Osteoblast (primary cell): ENCODE measurements around the gene SLC35D1. TPM values are rescaled to one million over a fixed set of nuclear protein-coding genes. Genes with fewer than 3 reads are reported as not detected.

Experiments
- DNase-seq: peaks from one replicate; pipeline ENCODE4 v3.0.0; 2011; ENCODE audit warnings: low spot score, mixed read lengths; ENCODE audit not compliant: insufficient read length; ENCODE audit errors: missing footprints
- H2AFZ ChIP-seq: 2 replicates; pipeline ENCODE4 v1.6.0; 2011; ENCODE audit warnings: mild to moderate bottlenecking, low read length
- H3K27ac ChIP-seq: 2 replicates; pipeline ENCODE4 v1.5.1; 2011; ENCODE audit warnings: mild to moderate bottlenecking, low read depth, low read length, moderate library complexity
- H3K27me3 ChIP-seq: 2 replicates; pipeline ENCODE4 v1.6.0; 2012; ENCODE audit warnings: mild to moderate bottlenecking, control low read depth, inconsistent platforms, low read length, moderate library complexity; ENCODE audit not compliant: insufficient read depth
- H3K36me3 ChIP-seq: 2 replicates; pipeline ENCODE4 v1.5.1; 2011; ENCODE audit warnings: mild to moderate bottlenecking, low read length, control low read depth, moderate library complexity; ENCODE audit not compliant: insufficient read depth
- H3K4me1 ChIP-seq: 2 replicates; pipeline ENCODE4 v1.5.1; 2011; ENCODE audit warnings: mild to moderate bottlenecking, low read length, control low read depth, moderate library complexity; ENCODE audit not compliant: insufficient read depth
- H3K4me2 ChIP-seq: 2 replicates; pipeline ENCODE4 v1.6.0; 2011; ENCODE audit warnings: mild to moderate bottlenecking, low read length; ENCODE audit not compliant: insufficient read depth
- H3K4me3 ChIP-seq: fragments of 200-600 bp; sonication (generic); 3 replicates; pipeline ENCODE4 v1.5.1; 2012; ENCODE audit warnings: mild to moderate bottlenecking, low read length, inconsistent platforms; ENCODE audit not compliant: insufficient read depth
- H3K79me2 ChIP-seq: 2 replicates; pipeline ENCODE4 v1.6.0; 2012; ENCODE audit warnings: mild to moderate bottlenecking, low read length, control low read depth, inconsistent platforms; ENCODE audit not compliant: insufficient read depth
- H3K9me3 ChIP-seq: 2 replicates; pipeline ENCODE4 v1.5.1; 2011; ENCODE audit warnings: low read depth, low read length, control low read depth
- H4K20me1 ChIP-seq: 2 replicates; pipeline ENCODE4 v1.6.0; 2012; ENCODE audit warnings: mild to moderate bottlenecking, low read length, control low read depth; ENCODE audit not compliant: insufficient read depth
- CTCF ChIP-seq: IDR thresholded peaks from 2 replicates; pipeline ENCODE4 v1.5.1; 2011; ENCODE audit warnings: mild to moderate bottlenecking, low read depth, low read length, moderate library complexity; ENCODE audit errors: extremely low read depth
- total RNA-seq: library from RNA; depleted of rRNA; stranded (reverse); fragments of >200 nt; gene quantifications from 2 replicates; pipeline ENCODE4 v1.2.3, GENCODE V29; 2012

The SLC35D1 gene
- total RNA-seq, result 13.0 and 13.8 TPM in 2 replicates

DNA sequence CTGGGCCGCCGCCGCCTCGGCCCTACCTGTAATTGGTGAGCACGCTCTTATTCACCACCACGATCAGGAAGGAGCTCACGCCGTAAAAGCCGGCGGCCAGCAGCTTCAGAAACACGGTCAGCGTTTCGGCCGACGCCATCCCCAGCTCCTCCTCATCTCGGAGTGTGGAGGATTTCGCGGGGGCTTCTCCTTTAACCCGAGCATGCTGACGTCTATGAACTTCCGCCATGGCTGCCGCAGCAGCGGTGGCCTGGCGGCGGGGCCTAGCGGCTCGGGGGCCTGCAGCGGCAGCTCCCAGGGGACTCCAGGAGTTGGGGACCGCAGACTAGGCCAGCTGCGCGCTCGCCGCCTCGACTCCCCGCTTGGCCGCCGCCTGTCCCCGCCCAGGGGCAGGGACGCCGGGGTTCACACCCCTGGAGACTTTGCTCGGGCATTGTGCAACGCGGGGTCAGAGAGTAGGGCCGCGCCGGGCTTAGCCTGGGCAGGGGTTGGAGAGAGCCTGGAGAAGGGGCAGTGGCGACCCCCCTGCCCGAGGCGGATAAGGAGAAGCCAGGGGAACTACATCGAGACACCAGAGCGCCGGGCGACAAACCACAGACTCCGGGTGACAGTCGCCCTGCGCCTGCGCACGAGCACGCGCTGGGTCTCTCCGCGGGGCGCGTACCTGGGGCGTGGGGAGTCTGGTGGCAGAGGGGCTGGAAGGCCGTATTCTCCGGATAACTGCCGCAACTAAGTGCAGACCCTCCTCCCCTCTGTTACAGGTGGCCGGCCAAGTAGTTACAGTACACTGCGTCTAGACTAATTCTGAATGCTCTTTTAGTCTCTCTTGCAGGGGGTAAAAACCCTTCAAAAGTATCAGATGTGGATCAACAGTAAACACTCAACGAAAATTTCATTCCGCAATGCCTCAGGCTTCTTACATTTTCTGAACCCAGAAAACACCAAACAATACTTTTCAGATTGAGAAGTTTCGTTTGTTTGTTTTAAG lies at the start of gene SLC35D1:
TSS of gene SLC35D1 (minus strand) at position 364 of the 988 bp plus-strand sequence. CDS start at position 229, 135 bp downstream.
- Histone ChIP-seq H3K9me3 (no peaks in the 10 kb centered on the region), H3K4me3 (peak within 1 kb of the TSS; percentile 87), H3K4me1 (peaks cover 17% of the 10 kb centered on the region), H3K4me2 (peak within 1 kb of the TSS; percentile 97), H4K20me1 (peaks cover 4% of the 10 kb centered on the region), H3K79me2 (peaks cover 30% of the 10 kb centered on the region), H3K27me3 (no peaks in the 10 kb centered on the region), H3K36me3 (peaks cover 17% of the 10 kb centered on the region), H3K27ac (peak within 1 kb of the TSS; percentile 60), H2AFZ (peak within 1 kb of the TSS; percentile 91)
- no peak for TF ChIP-seq CTCF
- DNase-seq, result peak; percentile 92

DNA sequence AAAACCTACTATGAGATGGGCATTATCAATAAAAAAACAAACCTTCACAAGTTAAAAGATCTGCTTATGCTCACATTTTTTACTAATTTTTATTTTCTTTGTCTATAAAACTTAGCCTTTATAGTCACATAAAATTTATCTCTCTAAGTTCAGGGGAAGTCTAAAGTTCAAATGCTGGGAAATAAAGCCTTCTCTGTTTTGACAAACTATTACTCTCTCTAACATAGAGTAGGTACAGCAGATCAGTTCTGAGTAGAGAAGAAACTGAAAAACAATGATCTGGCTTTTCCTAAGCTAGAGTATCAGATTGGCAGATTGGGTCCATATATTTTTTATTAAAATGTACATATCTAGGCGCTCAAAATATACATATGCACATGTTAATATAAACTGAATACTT lies 49.6 kb upstream of the SLC35D1 start:
- Histone ChIP-seq H3K4me3 (no peak overlapping the region), H4K20me1 (no peaks in the 10 kb centered on the region), H3K27me3 (no peaks in the 10 kb centered on the region), H3K4me2 (no peak overlapping the region), H3K9me3 (no peaks in the 10 kb centered on the region), H3K4me1 (peaks cover 2% of the 10 kb centered on the region), H2AFZ (no peak overlapping the region), H3K36me3 (no peaks in the 10 kb centered on the region), H3K79me2 (no peaks in the 10 kb centered on the region), H3K27ac (no peak overlapping the region)
- no peak for DNase-seq
- TF ChIP-seq CTCF, result no peak

GRCh38 chr1:67100833-67101232 lies 46.9 kb upstream of the SLC35D1 start:
- no peak overlapping the region for H3K4me3 ChIP-seq
- no peaks in the 10 kb centered on the region for H3K9me3 ChIP-seq
- H2AFZ ChIP-seq, result peak overlapping the region; percentile 28
- H3K27ac ChIP-seq, result no peak overlapping the region
- no peak for TF ChIP-seq CTCF
- no peak overlapping the region for H3K4me2 ChIP-seq
- no peaks in the 10 kb centered on the region for H4K20me1 ChIP-seq
- H3K27me3 ChIP-seq, result no peaks in the 10 kb centered on the region
- no peaks in the 10 kb centered on the region for H3K79me2 ChIP-seq
- no peaks in the 10 kb centered on the region for H3K36me3 ChIP-seq
- peak; percentile 61 for DNase-seq
- peaks cover 2% of the 10 kb centered on the region for H3K4me1 ChIP-seq

DNA sequence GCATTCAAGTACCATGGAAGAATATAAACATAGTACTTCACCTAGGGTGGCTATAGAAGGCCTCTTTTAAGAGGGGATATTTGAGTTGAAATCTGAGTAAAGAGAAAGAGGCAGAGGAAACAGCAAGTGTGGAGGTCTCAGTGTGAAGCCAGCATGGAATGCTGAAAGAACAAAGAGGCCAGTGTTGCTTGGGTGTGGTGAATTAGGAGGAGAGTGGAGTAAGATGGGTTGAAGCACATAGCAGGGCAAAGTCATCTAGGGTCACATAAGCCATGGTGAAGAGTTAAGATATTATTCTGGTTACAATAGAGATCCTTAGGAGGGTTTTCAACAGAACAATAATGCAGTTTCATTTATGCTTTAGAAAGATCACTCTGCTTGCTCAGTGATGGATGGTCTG lies 43.4 kb upstream of the SLC35D1 start:
- no peak overlapping the region for H3K4me2 ChIP-seq
- H4K20me1 ChIP-seq, result no peaks in the 10 kb centered on the region
- no peaks in the 10 kb centered on the region for H3K79me2 ChIP-seq
- H3K27ac ChIP-seq, result no peak overlapping the region
- H3K4me3 ChIP-seq, result no peak overlapping the region
- DNase-seq, result no peak
- H3K36me3 ChIP-seq, result no peaks in the 10 kb centered on the region
- H2AFZ ChIP-seq, result no peak overlapping the region
- peaks cover 13% of the 10 kb centered on the region for H3K27me3 ChIP-seq
- no peak for TF ChIP-seq CTCF
- H3K4me1 ChIP-seq, result peaks cover 2% of the 10 kb centered on the region
- no peaks in the 10 kb centered on the region for H3K9me3 ChIP-seq
